K562 (cell line): ENCODE results near the gene SLC5A2. TPM values are rescaled to one million over a fixed set of nuclear protein-coding genes. Genes with fewer than 3 reads are reported as not detected.

Experiments
- ATAC-seq: fragments of 200-7000 bp; cut with Tn5 transposase; 3 replicates; pipeline ENCODE4 v1.9.1; 2020; ENCODE audit warnings: moderate library complexity
- BruUV-seq: library from RNA; stranded (reverse); fragments of 400-500 nt; replicated peaks from 2 replicates; lab custom pipeline; 2021; lab: Mats Ljungman, UMichigan
- CTCF ChIA-PET: fragments of 300-600 bp; formaldehyde crosslinking; extraction: SDS; loops from one replicate; lab custom pipeline; 2021; ENCODE audit warnings: low intra/inter-chr PET ratio; lab: Yijun Ruan, JAX
- POLR2A ChIA-PET: fragments of 300-600, 350-650 bp; sonication (Branson Sonifier 250); formaldehyde crosslinking; extraction: SDS; loops from one replicate; lab custom pipeline; 2021; ENCODE audit warnings: antibody characterized with exemption, inconsistent platforms; lab: Yijun Ruan, JAX
- DNase-seq, 4 experiments: peaks; one replicate each; pipeline versions ENCODE4 v3.0.0 to v3.0.0-alpha.2; 2011 to 2018; ENCODE audit warnings: low spot score in 3 of 4, mixed read lengths in 3 of 4; ENCODE audit errors: extremely low read depth in 1 of 4
- FAIRE-seq: peaks from 2 replicates; lab custom pipeline; 2011; peaks lifted over from hg19 to GRCh38; lab: Jason Lieb, UNC
- H2AFZ ChIP-seq: 2 replicates; pipeline ENCODE4 v1.6.0; 2011; ENCODE audit warnings: low read depth, low read length, control low read depth, inconsistent platforms
- H3K27ac ChIP-seq: fragments of 200-600 bp; 3 replicates; pipeline ENCODE4 v1.8.0; 2011; ENCODE audit warnings: low read depth, mild to moderate bottlenecking, control low read depth, inconsistent platforms, low read length, moderate library complexity, mixed read lengths; ENCODE audit errors: extremely low read depth
- H3K27me3 ChIP-seq, 2 experiments: fragments of 300-600 bp in 1 of 2; 2 replicates in 1 of 2; 3 replicates in 1 of 2; pipeline versions ENCODE4 v1.6.0 to v1.8.0; 2011; ENCODE audit warnings: inconsistent platforms in 2 of 2, low read length in 2 of 2, mild to moderate bottlenecking in 1 of 2, mixed read lengths in 1 of 2, moderate library complexity in 1 of 2; ENCODE audit not compliant: control insufficient read depth in 2 of 2, insufficient read depth in 2 of 2
- H3K36me3 ChIP-seq: fragments of 300-600 bp; 3 replicates; pipeline ENCODE4 v1.8.0; 2011; ENCODE audit warnings: mild to moderate bottlenecking, low read length, inconsistent platforms; ENCODE audit not compliant: control insufficient read depth, insufficient read depth
- H3K4me1 ChIP-seq, 2 experiments: fragments of 200-600 bp in 1 of 2; replicated peaks in 1 of 2; 2 replicates in 1 of 2; 3 replicates in 1 of 2; pipeline versions ENCODE4 v1.5.1 to v1.8.0; 2011; ENCODE audit warnings: inconsistent platforms in 2 of 2, low read length in 2 of 2, mild to moderate bottlenecking in 1 of 2, mixed read lengths in 1 of 2, moderate library complexity in 1 of 2; ENCODE audit not compliant: control insufficient read depth in 2 of 2, insufficient read depth in 2 of 2
- H3K4me2 ChIP-seq: 2 replicates; pipeline ENCODE4 v1.6.1; 2011; ENCODE audit warnings: low read length, control low read depth, inconsistent platforms, mixed read lengths; ENCODE audit not compliant: insufficient read depth
- H3K4me3 ChIP-seq: fragments of 200-600 bp; sonication (generic), shearing (Covaris generic); 2 replicates; pipeline ENCODE4 v1.5.1; 2016; ENCODE audit warnings: control low read depth, inconsistent platforms
- H3K79me2 ChIP-seq: fragments of 200-600 bp; 3 replicates; pipeline ENCODE4 v1.8.0; 2011; ENCODE audit warnings: low read length, inconsistent platforms; ENCODE audit not compliant: control insufficient read depth, insufficient read depth
- H3K9ac ChIP-seq, 2 experiments: 2 replicates each; pipeline versions ENCODE4 v1.6.0 to v1.6.1; 2011; ENCODE audit warnings: low read depth in 2 of 2, low read length in 2 of 2, control low read depth in 1 of 2, inconsistent platforms in 1 of 2, mild to moderate bottlenecking in 1 of 2, mixed read lengths in 1 of 2; ENCODE audit not compliant: insufficient read depth in 1 of 2
- H3K9me1 ChIP-seq: one replicate; pipeline ENCODE4 v1.6.0; 2011; ENCODE audit warnings: inconsistent platforms, mild to moderate bottlenecking, low read length, moderate library complexity; ENCODE audit not compliant: control insufficient read depth, insufficient read depth
- H3K9me3 ChIP-seq: replicated peaks from 2 replicates; pipeline ENCODE4 v1.5.1; 2011; ENCODE audit warnings: low read depth, low read length, inconsistent platforms; ENCODE audit not compliant: control insufficient read depth, insufficient read depth
- H4K20me1 ChIP-seq: replicated peaks from 2 replicates; pipeline ENCODE4 v1.6.1; 2011; ENCODE audit warnings: low read length, inconsistent platforms, mixed read lengths; ENCODE audit not compliant: control insufficient read depth, insufficient read depth
- E4F1 ChIP-seq: fragments of 250-450 bp; sonication (Bioruptor Pico); IDR thresholded peaks from 2 replicates; pipeline ENCODE4 v1.5.0; 2021; ENCODE audit warnings: mild to moderate bottlenecking, borderline replicate concordance
- KDM1A ChIP-seq, 2 experiments: fragments of 450-650 bp; IDR thresholded peaks; 2 replicates each; pipeline ENCODE4 v1.6.1; 2016; ENCODE audit warnings: mild to moderate bottlenecking in 2 of 2
- WGBS: fragments of 100-300 bp; shearing (Covaris generic); methylation state at CpG from one replicate; pipeline ENCODE4 v1.1.6; 2016; ENCODE audit warnings: low coverage, mixed read lengths; ENCODE audit not compliant: insufficient coverage; ENCODE audit errors: missing lambda C conversion rate; 5-methylcytosine and 5-hydroxymethylcytosine counted together
- in situ Hi-C: fragments of 300-500 bp; cut with MboI; formaldehyde crosslinking; loops from 4 replicates; pipeline ENCODE4 v1.15.0; 2018; ENCODE audit warnings: inconsistent platforms, mixed read lengths
- intact Hi-C: fragments of 100-400 bp; cut with micrococcal nuclease; formaldehyde crosslinking; loops from 2 replicates; pipeline ENCODE4 v1.14.2; 2022
- polyA plus RNA-seq, 8 experiments: library from polyadenylated mRNA; depleted of rRNA in 4 of 8; stranded (reverse) in 5 of 8; unstranded in 3 of 8; fragments of >200 nt; fragmentation: Nextera tagmentation in 2 of 8; fragmentation: Illumina TruSeq in 1 of 8; extraction: Ambion mirVana in 2 of 8; extraction: Trizol in 1 of 8; gene quantifications; 2 replicates each; pipeline versions ENCODE4 v1.2.1 to v1.2.3, GENCODE V29; 2011 to 2014; ENCODE audit warnings: inconsistent platforms in 1 of 8, missing spikeins in 1 of 8
- total RNA-seq, 7 experiments: library from RNA; depleted of rRNA in 6 of 7; stranded (reverse); fragments of >200 nt in 6 of 7; fragmentation: Illumina TruSeq in 2 of 7; extraction: Trizol in 2 of 7; gene quantifications; 2 replicates each; pipeline versions ENCODE4 v1.2.1 to v1.2.3, GENCODE V29; 2011 to 2021; ENCODE audit warnings: low replicate concordance in 1 of 7

The SLC5A2 gene
- total and polyA plus RNA-seq, 9 of the 15 experiments (the other 6 are each of a cell fraction or from before 2014, with no cell fraction given): 0.07 to 2.7 (median 2.2) TPM; not detected in 6

DNA sequence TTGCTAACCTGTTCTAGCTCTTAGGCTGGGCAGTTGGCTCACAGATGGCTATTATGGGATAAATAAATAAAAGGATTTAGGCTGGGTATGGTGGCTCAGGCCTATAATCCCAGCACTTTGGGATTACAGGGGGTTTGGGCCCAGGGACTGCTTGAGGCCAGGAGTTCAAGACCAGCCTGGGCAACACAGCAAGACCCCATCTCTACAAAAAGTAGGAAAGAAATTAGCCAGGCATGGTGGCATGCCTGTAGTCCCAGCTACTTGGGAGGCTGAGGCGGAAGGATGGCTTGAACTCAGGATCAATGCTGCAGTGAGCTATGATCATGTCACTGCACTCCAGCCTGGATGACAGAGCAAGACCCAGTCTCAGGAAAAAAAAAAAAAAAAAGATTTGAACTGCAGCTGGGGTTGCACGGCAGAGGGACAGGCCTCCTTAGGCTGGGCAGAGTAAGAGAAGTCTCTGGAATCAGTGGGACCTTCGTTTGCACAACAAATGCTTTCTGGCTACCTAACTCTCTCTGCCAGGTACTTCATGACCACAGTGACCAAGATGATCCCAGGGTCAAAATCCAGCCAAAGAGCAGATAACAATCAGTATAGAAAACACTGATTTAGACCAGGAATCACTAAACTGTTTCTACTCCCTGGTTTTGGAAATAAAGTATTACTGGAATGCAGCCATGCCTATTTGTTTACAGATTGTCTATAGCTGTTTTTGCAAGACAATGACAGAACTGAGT, 18.5 kb downstream of the SLC5A2 start:
- no peaks in the 10 kb centered on the region for H3K9me1 ChIP-seq
- TF ChIP-seq KDM1A (IDR thresholded peaks at IDR 0.05) (peak; percentile 37; a peak in 3 of 4 replicates), E4F1 (CRISPR knock-in tag) (no peak)
- ChIA-PET CTCF (no interaction called here), POLR2A (interaction anchor here (0.5 to 2.4 kb wide), 5 partner anchors 9 to 559 kb away, joined by 3 to 9 read pairs (median 5); no protein-coding TSS in a partner anchor)
- ATAC-seq (no peak), DNase-seq (no peak), FAIRE-seq (no peak)
- BruUV-seq: no TSS peak
- H3K9ac ChIP-seq: no peak overlapping the region
- no peak overlapping the region for H2AFZ ChIP-seq
- H4K20me1 ChIP-seq: no peaks in the 10 kb centered on the region
- no peak overlapping the region for H3K27ac ChIP-seq
- no peaks in the 10 kb centered on the region; the same call in 2 of the 3 replicates for H3K79me2 ChIP-seq
- 31% methylated on average over 2 of the region's 3 CpGs for WGBS
- intact Hi-C loops (no loop called here), in situ Hi-C loops (no loop called here)
- no peak overlapping the region for H3K4me2 ChIP-seq
- no peaks in the 10 kb centered on the region for H3K27me3 ChIP-seq
- H3K9me3 ChIP-seq: no peaks in the 10 kb centered on the region
- no peak overlapping the region for H3K4me3 ChIP-seq
- H3K36me3 ChIP-seq: peaks cover 52% of the 10 kb centered on the region
- H3K4me1 ChIP-seq: 0 out of 5 replicates have a peak, but pooled peaks cover 0 to 1% of the 10 kb centered on the region in 2 experiments
